GM19452 (cell line): Measurements from ENCODE around the gene DACH1.
"Not testable (repeated sequence)": the region's sequence is repeated elsewhere in the genome, so short reads cannot be mapped to it uniquely, and the experiment has no call there.

ENCODE experiments used
- ATAC-seq: cut with Tn5 transposase; IDR thresholded peaks from one replicate; pipeline ENCODE4 v1.9.1; 2021; ENCODE audit not compliant: unreplicated experiment

DACH1 gene

GRCh38 chr13:71866335-71867130, 471 bp downstream of the DACH1 start:
- no peak for ATAC-seq

- no peak for ATAC-seq
Measured at GRCh38 chr13:71865874-71866334, 1.1 kb downstream of the DACH1 start.

GRCh38 chr13:71864986-71865873, 1.8 kb downstream of the DACH1 start:
- ATAC-seq = no peak

- ATAC-seq = no peak
Measured at GRCh38 chr13:71864094-71864985, 2.7 kb downstream of the DACH1 start.

- no peak for ATAC-seq
Measured at GRCh38 chr13:71863254-71863865, 3.6 kb downstream of the DACH1 start.

GRCh38 chr13:71862459-71862943, 4.5 kb downstream of the DACH1 start:
- ATAC-seq = no peak

GRCh38 chr13:71861769-71862458, 5.1 kb downstream of the DACH1 start:
- no peak for ATAC-seq

- no peak for ATAC-seq
Measured at GRCh38 chr13:71860547-71861138, 6.4 kb downstream of the DACH1 start.

GRCh38 chr13:71858647-71859046, 8.4 kb downstream of the DACH1 start:
- ATAC-seq = no peak

GRCh38 chr13:71856548-71857043, 10.4 kb downstream of the DACH1 start:
- ATAC-seq = no peak

- ATAC-seq = no peak
Measured at GRCh38 chr13:71854401-71854800, 12.6 kb downstream of the DACH1 start.

GRCh38 chr13:71853725-71854124, 13.3 kb downstream of the DACH1 start:
- no peak for ATAC-seq

GRCh38 chr13:71852736-71853135, 14.3 kb downstream of the DACH1 start:
- ATAC-seq = no peak

GRCh38 chr13:71851498-71852409, 15.2 kb downstream of the DACH1 start:
- no peak for ATAC-seq

GRCh38 chr13:71842003-71842402, 25.0 kb downstream of the DACH1 start:
- ATAC-seq = no peak

- no peak for ATAC-seq
Measured at GRCh38 chr13:71838842-71839241, 28.2 kb downstream of the DACH1 start.

- ATAC-seq = not testable (repeated sequence)
Measured at GRCh38 chr13:71837582-71837981, 29.4 kb downstream of the DACH1 start.

- no peak for ATAC-seq
Measured at GRCh38 chr13:71831716-71832115, 35.3 kb downstream of the DACH1 start.
